HFF-Myc (cell line): Measurements from ENCODE around the gene TMA16.
A peak's percentile ranks its signal among the peaks of the same experiment; 100 is the strongest.

Experiments used
- DNase-seq: peaks from one replicate; pipeline ENCODE4 v3.0.0-alpha.2; 2011; ENCODE audit warnings: low read depth; ENCODE audit errors: extremely low read depth
- H3K4me3 ChIP-seq: replicated peaks from 2 replicates; pipeline ENCODE4 v1.5.1; 2011; ENCODE audit warnings: low read depth, mild to moderate bottlenecking, control low read depth, low read length
- CTCF ChIP-seq: IDR thresholded peaks from 2 replicates; pipeline ENCODE4 v1.5.1; 2012; ENCODE audit warnings: mild to moderate bottlenecking, low read depth, low read length, control low read depth; ENCODE audit errors: missing control alignments

Gene TMA16

GRCh38 chr4:163544407-163545038 lies 50.0 kb downstream of the TMA16 start:
- peak; percentile 96 for TF ChIP-seq CTCF
- no peak overlapping the region for H3K4me3 ChIP-seq
- no peak for DNase-seq

- peak; percentile 43 for TF ChIP-seq CTCF
- peak; percentile 27 for DNase-seq
- H3K4me3 ChIP-seq = no peak overlapping the region
These were observed 54.2 kb downstream of the TMA16 start for GRCh38 chr4:163548481-163549243.

- no peak for DNase-seq
- no peak overlapping the region for H3K4me3 ChIP-seq
- TF ChIP-seq CTCF = no peak
These were observed 56.4 kb downstream of the TMA16 start for GRCh38 chr4:163550869-163551267.

- no peak for DNase-seq
- no peak for TF ChIP-seq CTCF
- no peak overlapping the region for H3K4me3 ChIP-seq
These were observed 58.7 kb downstream of the TMA16 start for GRCh38 chr4:163553146-163553545.

GRCh38 chr4:163554870-163555465 lies 60.5 kb downstream of the TMA16 start:
- DNase-seq = no peak
- peak; percentile 50 for TF ChIP-seq CTCF
- H3K4me3 ChIP-seq = no peak overlapping the region

- DNase-seq = no peak
- no peak overlapping the region for H3K4me3 ChIP-seq
- no peak for TF ChIP-seq CTCF
These were observed 61.7 kb downstream of the TMA16 start for GRCh38 chr4:163556177-163556576.
